NCI-H128 (cell line): Measurements from ENCODE around the gene PDIA6.
"Not testable (repeated sequence)": the region's sequence is repeated elsewhere in the genome, so short reads cannot be mapped to it uniquely, and the experiment has no call there.

Experiments used
- DNase-seq: peaks from one replicate; lab custom pipeline; 2025; ENCODE audit not compliant: unreplicated experiment; lab: John Stamatoyannopoulos, UW

Gene PDIA6

DNA sequence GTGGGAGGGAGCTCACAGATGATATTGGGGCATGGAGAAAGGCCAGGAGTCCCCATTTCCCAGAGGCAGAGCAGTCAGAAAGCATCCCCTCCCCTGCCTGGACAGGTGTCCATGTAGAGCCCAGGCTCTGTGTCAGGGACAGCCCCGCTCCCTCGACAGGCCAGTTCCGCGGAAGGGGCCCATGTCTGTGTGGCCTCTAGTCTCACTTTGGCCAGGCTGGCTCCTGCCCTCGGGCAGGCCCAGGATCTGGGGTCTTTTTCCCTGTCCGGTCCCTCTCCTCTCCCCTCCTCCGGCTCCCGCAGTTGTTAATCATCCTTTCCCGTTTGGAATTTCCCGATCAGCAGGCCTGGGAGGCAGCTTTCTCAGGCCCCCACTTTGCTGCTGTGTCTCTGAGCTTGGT, 20.4 kb upstream of the PDIA6 start:
- no peak for DNase-seq

DNA sequence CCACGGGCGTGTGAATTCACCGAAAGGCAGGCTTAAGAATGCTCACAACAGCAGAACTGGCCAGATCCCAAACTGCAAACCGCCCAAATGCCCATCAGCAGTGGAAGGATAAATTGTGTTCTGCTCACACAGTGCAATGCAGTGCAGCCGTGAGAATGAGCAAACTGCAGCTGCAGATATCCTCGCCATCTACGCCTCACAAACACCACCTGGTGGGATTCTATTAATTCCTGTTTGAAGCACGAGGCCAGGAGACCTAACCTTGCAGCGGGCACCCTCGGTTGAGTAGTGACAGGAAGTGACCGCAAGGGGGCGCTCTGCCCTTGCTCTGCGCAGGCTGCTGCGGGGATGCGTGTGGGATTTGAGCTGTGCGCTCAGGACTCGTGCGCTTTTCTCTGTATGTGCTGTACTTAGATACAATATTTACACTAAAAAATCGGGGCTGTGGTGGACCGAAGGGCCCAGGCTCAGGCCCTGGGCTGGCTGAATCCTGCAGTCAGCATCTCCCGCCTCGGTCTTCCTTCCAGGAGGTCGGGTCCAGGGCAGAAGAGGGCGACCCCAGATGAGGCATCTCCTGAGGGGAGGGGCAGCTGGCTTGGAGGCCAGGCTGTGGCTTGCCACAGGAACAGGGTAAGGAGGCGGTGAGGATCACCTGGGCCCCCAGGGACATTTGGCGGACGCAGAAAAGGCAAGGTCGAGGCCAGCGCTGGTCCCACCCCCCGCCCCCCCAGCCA, 19.8 kb upstream of the PDIA6 start:
- DNase-seq: peak; percentile 87

DNA sequence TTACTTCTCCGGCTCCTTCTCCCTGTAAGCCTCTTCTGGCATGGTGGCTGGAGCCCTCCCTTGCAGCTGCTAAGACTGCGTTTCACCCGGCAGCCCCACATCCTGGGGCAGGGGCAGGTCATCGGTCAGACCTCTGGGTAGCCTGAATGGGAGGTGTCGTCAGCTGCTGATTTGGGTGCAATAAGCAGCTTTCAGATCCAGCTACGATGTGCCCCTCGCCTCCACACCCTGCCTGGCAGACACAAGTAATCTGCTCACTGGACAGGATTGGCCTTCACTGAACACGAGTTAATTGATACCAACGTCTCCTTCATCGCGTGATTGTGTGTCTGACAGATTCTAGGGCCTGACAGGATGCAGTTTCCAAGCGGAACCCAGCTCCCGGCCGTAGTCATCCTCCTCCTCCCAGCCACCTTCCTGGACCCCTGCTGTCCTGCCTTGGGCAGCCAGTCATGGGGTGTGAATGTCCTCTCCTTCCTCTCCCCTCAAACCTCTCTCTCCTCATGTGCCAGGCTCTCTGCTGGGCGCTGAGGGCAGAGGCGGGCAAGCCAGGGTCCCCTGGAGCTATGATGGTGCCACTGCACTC, 18.9 kb upstream of the PDIA6 start:
- no peak for DNase-seq

DNA sequence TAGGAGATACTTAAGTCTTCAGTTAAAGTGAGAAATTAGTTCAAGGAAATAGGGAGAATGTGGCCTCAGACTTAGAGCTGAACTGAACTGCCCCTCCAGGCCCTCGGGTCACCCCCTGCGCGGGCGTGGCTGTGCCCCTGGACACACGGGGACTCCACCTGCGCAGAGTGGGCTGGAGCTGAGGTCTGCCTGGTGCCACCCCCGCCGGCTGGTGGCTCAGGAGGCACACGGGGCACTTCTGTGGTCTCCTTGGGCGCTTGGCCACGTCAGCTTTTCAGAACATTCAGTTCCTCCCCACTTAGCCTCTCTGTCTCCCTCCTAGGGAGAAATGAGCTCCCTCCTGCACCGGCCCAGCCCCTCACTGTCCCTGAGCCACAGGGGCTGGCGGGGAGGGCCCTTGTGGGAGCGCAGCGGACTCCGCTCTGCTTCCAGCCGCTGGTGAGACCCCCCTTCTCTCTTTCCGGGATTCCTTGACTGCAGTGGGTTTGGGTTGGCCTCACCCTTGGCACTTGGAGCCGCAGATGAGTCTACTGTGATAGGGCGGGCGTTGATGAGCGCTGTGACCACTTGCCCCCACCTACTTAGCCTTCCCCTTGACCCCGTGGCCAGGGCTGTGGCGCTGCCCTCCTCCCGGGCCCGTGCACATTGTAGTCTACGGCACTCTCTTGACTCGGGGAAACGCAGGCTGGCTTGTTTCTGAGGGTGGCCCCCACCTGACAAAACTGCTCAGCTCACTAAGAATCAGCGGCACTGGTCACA, 18.2 kb upstream of the PDIA6 start:
- DNase-seq: no peak

DNA sequence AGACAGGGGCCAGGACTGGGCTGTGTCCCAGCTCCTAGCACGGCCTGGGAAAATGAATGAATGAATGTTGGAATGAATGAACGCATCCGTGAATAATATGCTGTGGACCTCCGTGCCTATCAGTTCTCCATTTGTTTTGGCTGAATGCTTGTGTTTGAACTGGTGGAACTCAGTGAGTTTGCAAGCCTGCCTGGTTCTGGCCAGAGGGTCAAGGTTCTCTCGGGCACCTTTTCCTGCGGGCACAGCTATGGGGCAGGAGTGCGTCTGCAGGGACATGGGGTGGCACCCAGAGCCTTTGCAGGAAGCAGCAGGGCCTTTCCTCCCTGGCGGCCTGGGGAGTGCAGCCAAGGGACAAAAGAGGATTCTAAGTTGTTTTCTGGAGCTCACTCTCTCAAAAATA, 17.6 kb upstream of the PDIA6 start:
- no peak for DNase-seq

DNA sequence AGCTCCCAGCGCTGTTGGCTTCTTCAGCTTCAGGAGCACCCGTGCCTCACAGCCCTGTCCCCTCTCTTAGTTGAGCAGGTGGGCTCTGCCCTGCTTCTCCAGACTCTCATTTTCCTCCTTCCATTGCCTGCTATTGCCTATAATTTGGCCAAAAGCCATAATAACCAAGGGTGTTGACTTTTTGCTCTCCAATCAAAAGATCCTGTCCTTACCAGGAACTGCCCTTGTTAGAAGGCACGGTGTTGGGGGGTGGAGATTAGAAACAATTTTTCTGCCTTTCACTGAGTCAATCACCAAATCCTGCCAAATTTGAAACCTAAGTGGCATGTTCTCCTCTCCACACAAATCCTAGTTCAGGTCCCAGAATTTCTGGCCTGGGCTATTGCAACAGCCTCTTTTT, 16.7 kb upstream of the PDIA6 start:
- DNase-seq: no peak

DNA sequence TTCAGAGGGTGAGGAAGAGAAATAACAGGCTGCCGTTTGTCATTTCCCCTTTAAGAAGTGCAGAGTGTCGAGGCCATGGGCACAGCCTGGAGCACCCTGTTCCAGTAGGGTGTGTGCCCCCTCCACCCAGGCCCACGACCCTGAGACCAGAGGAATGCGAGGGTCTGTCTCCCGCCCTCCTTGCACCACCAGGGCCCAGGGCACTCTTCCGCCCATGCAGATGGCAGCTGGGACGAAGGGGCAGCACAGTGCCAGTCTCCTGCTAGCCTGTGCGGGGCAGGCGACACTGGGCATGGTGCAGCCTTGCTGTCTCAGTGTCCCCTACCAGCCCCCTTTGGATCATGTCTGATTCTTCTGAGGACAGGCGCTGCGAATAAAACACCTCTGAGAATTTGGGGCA, 15.8 kb upstream of the PDIA6 start:
- DNase-seq: no peak

DNA sequence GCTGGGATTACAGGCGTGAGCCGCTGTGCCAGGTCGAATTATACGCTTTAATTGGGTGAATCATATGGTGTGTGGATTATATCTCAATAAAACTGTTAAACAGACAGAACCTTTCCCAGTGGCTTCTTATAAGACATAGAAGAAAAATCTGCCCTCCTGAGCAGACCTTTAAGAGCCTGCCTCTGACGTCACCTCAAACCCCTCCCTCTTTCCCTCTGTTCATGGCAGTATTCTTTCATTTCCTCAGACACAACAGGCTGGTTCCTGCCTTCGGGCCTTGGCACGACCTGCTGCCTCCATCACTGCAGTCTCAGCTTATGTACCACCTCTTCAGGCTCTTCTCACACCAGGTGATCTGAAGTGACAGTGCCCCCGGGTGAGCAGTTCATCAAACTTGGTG, 14.0 kb upstream of the PDIA6 start:
- no peak for DNase-seq

DNA sequence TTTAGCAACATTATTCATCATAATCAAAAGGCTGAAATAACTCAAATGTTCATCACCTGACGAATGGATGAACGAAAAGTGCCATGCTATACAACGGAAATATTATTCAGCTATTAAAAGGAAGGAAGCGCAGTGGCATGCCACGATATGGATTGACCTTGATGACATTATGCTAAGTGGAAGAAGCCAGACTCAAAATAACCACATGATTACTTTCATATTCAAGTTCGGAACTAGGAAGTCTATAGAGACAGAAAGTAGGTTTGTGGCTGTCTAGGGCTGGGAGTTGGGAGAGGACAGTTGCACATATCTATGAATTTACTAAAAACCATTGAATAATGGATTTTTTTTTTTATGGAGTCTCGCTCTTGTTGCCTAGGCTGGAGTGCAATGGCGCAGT, 13.4 kb upstream of the PDIA6 start:
- DNase-seq: no peak

DNA sequence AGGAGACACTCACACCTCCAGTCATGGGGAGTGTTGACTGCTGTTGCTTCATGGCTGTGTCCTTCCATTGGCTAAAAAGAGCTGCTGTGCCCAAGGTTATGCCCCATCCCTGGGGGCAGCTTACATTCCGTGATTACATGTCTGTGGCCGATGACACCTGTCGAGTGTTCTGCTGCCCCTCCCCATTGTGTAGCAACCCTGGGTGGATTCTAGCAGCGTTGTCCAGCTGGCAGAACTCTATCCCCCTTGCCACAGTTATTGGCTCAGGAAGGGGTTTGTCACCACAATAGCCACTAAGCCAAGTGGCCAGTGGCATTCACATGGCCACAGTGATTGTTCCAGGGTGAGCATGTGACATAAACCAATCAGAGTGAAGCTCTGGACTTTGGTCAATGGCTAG, 11.6 kb upstream of the PDIA6 start:
- DNase-seq: no peak

DNA sequence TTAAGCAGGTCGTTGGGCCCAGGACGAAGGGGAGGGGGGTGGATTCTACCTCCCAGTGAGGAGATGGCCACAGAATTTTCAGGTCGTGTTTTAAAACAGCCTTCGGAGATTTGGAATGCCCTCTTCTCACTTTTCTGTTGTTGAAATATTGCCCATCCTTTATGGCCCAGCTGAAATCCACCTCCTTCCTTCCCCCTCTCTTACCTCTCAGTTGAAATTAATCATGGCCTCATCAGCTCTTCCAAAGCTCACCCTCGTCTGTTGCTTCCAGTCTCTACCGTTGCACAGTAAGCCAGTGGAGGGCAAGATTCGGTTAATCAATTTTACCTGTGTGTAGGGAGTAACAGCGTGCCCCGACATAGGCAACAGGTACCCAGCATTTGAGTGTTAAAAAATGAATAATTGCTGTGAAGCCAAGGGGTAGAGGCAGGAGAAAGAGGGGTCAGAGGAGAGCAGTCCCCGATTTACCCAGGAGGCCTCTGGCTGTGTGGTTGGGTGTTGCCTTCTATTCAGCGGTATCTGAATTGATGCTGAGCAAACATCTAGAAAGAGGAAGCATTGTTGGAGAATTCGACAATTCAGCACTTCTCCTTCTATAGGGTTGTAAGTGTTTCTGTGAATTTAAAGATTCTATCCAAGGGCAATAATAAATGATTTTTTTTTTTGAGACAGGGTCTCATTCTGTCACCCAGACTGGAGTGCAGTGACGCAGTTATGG, 8.6 kb upstream of the PDIA6 start:
- DNase-seq: no peak

DNA sequence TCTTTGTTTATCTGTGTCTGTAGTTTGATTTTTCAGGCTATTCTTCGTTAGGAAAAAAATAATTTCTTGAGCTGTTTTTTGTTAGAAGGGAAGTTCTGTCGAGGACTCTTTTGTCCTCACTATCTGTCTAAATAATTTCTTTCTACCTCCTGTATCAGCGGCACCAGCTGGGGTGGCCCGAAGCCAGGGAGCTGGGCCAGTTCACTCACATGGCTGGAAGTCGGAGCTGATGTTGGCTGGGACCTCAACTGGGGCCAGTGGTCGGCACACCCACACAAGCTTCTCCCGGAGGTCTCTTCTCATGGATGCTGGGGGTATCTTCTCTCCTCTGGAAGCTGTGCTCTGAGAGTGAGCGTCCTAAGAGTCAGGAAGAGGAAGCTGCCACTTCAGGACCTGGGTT, 8.0 kb upstream of the PDIA6 start:
- no peak for DNase-seq

DNA sequence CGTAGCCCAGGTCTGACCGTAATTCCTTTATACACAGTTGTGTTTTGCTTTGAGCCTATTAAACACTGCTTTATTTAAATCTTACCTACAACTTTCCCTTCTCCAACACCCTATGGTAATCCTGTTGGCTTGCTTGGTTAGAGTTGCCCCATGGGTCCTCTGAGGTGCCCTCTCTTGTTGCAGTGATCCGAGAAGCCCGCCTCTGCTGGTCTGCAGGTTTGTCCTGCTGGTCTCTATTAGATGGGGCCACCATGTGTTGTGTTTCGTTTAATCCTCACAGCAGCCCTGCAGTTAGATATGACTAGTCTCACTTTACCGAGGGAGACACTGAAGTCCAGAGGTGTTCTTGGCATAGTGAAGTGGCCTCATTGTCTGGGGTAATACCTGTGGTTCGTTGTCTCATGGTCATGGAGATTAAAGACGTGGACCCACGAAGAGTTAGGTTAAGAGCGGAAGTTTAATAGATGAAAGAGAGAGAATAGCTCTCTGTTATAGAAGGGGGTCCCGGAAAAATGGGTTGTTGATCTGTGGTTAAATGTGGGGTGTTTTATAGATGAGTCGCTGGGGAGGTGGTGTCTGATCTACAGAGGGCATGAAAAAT, 7.2 kb upstream of the PDIA6 start:
- DNase-seq: no peak

DNA sequence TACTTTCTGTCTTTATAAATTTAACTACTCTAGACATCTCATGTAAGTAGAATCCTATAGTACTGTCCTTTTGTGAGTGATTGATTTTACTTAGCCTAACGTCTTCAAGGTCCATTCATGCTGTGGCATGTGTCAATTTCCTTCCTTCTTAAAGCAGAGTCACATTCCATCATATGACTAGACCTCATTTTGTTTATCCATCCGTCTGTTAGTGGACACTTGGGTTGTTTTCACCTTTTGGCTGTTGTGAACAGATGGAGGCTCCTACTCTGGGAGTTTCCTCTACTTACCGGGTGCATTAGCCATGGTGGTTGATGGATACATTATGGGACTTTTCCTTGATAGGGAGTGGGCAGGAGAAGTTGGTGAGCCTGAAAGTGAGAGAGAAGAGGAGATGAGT, 6.4 kb upstream of the PDIA6 start:
- DNase-seq: no peak

DNA sequence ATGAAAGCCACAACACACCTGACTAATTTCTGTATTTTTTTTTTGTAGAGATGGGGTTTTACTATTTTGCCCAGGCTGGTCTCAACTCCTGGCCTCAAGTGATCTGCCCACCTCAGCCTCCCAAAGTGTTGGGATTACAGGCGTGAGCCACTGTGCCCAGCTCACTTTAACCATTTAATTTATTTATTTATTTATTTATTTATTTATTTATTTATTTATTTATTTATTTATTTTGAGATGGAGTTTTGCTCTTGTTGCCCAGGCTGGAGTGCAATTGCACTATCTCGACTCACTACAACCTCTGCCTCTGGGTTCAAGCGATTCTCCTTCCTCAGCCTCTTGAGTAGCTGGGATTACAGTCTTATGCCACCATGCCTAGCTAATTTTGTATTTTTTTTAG, 5.7 kb upstream of the PDIA6 start:
- not testable (repeated sequence) for DNase-seq

DNA sequence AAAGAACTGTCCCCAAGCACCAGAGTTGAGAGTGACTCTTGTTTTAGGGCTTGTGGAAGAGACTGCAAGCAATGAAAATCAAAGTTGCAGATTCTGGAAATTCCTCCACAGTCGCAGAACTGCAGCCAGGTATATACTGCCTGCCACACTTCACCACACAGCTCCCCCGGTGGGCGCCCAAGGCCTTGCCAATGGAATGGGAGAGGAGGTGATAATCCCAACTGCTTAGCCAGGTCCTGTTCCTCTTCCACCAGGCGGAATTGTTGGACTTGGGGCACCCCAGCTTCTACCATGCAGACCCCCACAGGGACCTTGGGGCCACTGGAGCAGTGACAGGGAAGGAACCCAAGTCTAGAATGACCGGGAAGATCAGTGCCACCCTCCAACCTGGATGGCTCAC, 4.8 kb upstream of the PDIA6 start:
- DNase-seq: no peak

DNA sequence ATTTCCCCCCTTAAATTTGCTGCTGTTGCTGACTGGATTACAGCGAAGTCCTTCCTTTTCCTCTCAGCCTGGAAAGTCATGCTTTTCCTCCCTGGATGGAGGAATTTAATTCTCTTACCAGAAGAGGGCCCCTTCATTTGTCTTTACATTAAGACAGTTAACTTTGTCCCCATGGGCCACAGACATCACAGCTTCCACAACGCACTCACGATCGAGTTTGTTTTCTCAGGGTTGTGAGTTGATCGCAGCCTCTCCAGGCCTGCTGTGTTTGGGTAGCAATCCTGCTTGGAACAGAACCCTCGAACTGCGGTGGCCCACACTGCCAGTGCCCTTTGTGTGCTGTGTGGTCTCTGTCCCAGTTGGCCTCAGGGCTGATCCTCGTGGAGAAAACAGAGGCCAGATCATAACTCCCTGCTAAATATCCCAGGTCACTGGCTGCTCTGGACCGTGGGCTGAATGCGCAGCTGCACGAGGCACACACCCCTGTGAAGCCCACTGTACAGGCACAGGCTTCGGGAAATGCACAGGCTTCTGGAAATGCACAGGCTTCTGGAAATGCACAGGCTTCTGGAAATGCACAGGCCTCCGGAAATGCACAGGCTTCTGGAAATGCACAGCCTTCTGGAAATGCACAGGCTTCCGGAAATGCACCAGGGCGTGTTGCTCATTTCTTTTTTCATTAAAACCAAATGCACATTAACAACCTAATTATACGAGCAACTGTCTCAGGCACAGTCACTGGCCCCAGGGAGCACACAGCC, 2.2 kb upstream of the PDIA6 start:
- no peak for DNase-seq

DNA sequence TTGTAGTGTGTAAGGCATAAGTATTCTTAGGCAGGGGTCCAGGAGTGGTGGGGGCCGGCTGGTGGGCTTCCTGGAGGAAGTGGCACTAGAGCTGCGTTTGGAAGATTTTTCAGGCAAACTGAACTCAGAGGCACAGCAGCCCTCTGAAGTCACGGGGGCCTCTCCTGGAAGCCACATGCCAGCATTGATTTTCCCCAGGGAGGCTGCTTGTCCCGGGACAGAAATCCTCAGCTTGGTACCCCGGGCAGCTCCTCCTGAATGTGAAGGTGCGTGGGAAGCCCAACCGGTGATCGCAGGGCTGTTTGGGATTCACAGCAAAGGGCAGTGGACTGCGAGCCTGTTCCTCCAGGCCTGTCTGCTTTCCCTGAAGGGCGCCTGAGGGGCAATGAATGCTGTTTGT, 1.6 kb upstream of the PDIA6 start:
- DNase-seq: no peak

DNA sequence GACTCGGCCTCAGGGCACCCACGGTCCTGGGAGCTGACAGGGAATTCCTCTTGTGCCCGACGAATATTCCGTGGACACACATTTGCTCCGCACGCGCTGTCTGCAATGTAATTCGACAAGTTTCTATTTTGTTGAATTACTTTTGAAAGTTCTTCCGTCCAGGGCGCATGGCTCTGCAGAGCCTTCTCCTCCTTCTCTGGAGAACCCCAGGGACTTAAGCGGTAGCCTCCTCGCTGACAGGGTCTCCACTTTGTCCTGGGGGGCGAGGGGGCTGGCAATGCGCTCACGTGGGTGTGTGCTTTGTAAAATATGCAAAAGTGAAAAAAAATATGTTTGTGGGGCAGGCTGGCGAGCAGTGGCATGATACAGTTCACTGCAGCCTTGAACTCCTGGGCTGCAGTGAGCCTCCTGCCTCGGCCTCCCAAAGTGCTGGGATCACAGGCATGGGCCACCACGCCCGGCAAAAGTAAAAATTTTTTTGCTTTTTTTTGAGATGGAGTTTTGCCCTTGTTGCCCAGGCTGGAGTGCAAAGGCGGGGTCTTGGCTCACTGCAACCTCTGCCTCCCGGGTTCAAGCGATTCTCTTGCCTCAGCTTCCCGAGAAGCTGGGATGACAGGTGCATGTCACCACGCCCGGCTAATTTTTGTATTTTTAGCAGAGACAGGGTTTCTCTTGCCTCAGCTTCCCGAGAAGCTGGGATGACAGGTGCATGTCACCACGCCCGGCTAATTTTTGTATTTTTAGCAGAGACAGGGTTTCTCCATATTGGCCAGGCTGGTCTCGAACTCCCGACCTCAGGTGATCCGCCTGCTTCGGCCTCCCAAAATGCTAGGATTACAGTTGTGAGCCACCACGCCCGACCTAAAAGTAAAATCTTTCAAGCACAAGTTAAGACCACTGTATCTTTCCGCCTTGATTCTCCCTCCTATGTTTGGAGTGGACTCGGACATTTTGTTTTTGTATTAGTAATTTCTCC, 866 bp upstream of the PDIA6 start:
- DNase-seq: not testable (repeated sequence)
